Neural cell (in vitro differentiated cells): ENCODE measurements around the gene RASL12. TPM values are rescaled to one million over a fixed set of nuclear protein-coding genes. Genes with fewer than 3 reads are reported as not detected.

Experiments used
- H2AFZ ChIP-seq: fragments of 200-600, 300-800 bp; sonication (generic), shearing (Covaris generic); 2 replicates; pipeline ENCODE4 v1.6.0; 2014; ENCODE audit warnings: low read depth, mild to moderate bottlenecking, antibody characterized with exemption, low read length, moderate library complexity
- H3F3A ChIP-seq: fragments of 200-600 bp; shearing (Covaris generic); 2 replicates; pipeline ENCODE4 v1.6.1; 2016; ENCODE audit warnings: mild to moderate bottlenecking, moderate library complexity, mixed read lengths, antibody characterized with exemption, low read length; ENCODE audit not compliant: insufficient read depth, poor library complexity, severe bottlenecking
- H3K27ac ChIP-seq: fragments of 200-600, 300-800 bp; sonication (generic), shearing (Covaris generic); 2 replicates; pipeline ENCODE4 v1.5.1; 2014; ENCODE audit warnings: mild to moderate bottlenecking, low read length, moderate library complexity
- H3K27me3 ChIP-seq: fragments of 300-800, 200-600 bp; sonication (generic), shearing (Covaris generic); 2 replicates; pipeline ENCODE4 v1.6.0; 2014; ENCODE audit warnings: mild to moderate bottlenecking, low read depth, low read length, moderate library complexity; ENCODE audit not compliant: insufficient read depth
- H3K36me3 ChIP-seq: fragments of 300-800, 200-600 bp; sonication (generic), shearing (Covaris generic); 2 replicates; pipeline ENCODE4 v1.5.1; 2014; ENCODE audit warnings: mild to moderate bottlenecking, antibody characterized with exemption, low read length, moderate library complexity; ENCODE audit not compliant: insufficient read depth
- H3K4me2 ChIP-seq: fragments of 300-800, 200-600 bp; sonication (generic), shearing (Covaris generic); 2 replicates; pipeline ENCODE4 v1.6.0; 2014; ENCODE audit warnings: mild to moderate bottlenecking, low read length
- H3K4me3 ChIP-seq: fragments of 300-800, 200-600 bp; sonication (generic), shearing (Covaris generic); 2 replicates; pipeline ENCODE4 v1.5.1; 2014; ENCODE audit warnings: mild to moderate bottlenecking, low read length, moderate library complexity
- H3K79me2 ChIP-seq: fragments of 200-600 bp; shearing (Covaris generic); replicated peaks from 2 replicates; pipeline ENCODE4 v1.6.0; 2014; ENCODE audit warnings: mild to moderate bottlenecking, low read length, moderate library complexity; ENCODE audit not compliant: insufficient read depth
- H3K9ac ChIP-seq: fragments of 300-800, 200-600 bp; sonication (generic), shearing (Covaris generic); 2 replicates; pipeline ENCODE4 v1.6.1; 2016; ENCODE audit warnings: mild to moderate bottlenecking, low read length, mixed read lengths
- H3K9me2 ChIP-seq: fragments of 200-600 bp; shearing (Covaris generic); 2 replicates; pipeline ENCODE4 v1.6.1; 2016; ENCODE audit warnings: mild to moderate bottlenecking, low read length, mixed read lengths; ENCODE audit not compliant: insufficient read depth
- H3K9me3 ChIP-seq: fragments of 200-600, 300-800 bp; sonication (generic), shearing (Covaris generic); 2 replicates; pipeline ENCODE4 v1.6.1; 2016; ENCODE audit warnings: mild to moderate bottlenecking, mixed run types, low read length, moderate library complexity, mixed read lengths
- H4K20me1 ChIP-seq: fragments of 200-600 bp; shearing (Covaris generic); 2 replicates; pipeline ENCODE4 v1.6.1; 2016; ENCODE audit warnings: mild to moderate bottlenecking, mixed run types; ENCODE audit not compliant: insufficient read depth
- CTCF ChIP-seq: fragments of 450-650 bp; IDR thresholded peaks from 2 replicates; pipeline ENCODE4 v1.5.1; 2014; ENCODE audit warnings: antibody characterized with exemption, mild to moderate bottlenecking, moderate library complexity; ENCODE audit not compliant: poor library complexity, severe bottlenecking
- EP300 ChIP-seq: fragments of 450-650 bp; conservative IDR thresholded peaks from 2 replicates; pipeline ENCODE4 v1.6.1; 2014; ENCODE audit warnings: antibody characterized with exemption, mild to moderate bottlenecking, moderate library complexity; ENCODE audit not compliant: poor library complexity, severe bottlenecking
- EZH2 ChIP-seq: fragments of 200-600, 300-800 bp; shearing (Covaris generic), sonication (generic); IDR thresholded peaks from 2 replicates; pipeline ENCODE4 v1.6.1; 2014; ENCODE audit warnings: antibody characterized with exemption, low read length, borderline replicate concordance, mild to moderate bottlenecking; ENCODE audit not compliant: insufficient read depth, poor library complexity, severe bottlenecking
- MXI1 ChIP-seq: fragments of 450-650 bp; conservative IDR thresholded peaks from 2 replicates; pipeline ENCODE4 v1.6.1; 2014; ENCODE audit warnings: antibody characterized with exemption, mild to moderate bottlenecking; ENCODE audit not compliant: poor library complexity, severe bottlenecking
- POLR2AphosphoS5 ChIP-seq: IDR thresholded peaks from 2 replicates; pipeline ENCODE4 v1.6.1; 2012
- RAD21 ChIP-seq: fragments of 450-650 bp; conservative IDR thresholded peaks from 2 replicates; pipeline ENCODE4 v1.6.1; 2014; ENCODE audit warnings: antibody characterized with exemption, mild to moderate bottlenecking, moderate library complexity
- SMC3 ChIP-seq: fragments of 450-650 bp; conservative IDR thresholded peaks from 2 replicates; pipeline ENCODE4 v1.6.1; 2014; ENCODE audit warnings: antibody characterized with exemption, mild to moderate bottlenecking, moderate library complexity; ENCODE audit not compliant: poor library complexity
- TAF1 ChIP-seq: IDR thresholded peaks from 2 replicates; pipeline ENCODE4 v1.6.1; 2012; ENCODE audit warnings: low read depth
- polyA plus RNA-seq: library from polyadenylated mRNA; depleted of rRNA; stranded (reverse); fragments of >200 nt; gene quantifications from 2 replicates; pipeline ENCODE4 v1.2.3, GENCODE V29; 2014
- TF ChIP-seq, protein P1 (sequence below): IDR thresholded peaks from 2 replicates; pipeline ENCODE4 v1.6.1; 2012; ENCODE audit warnings: borderline replicate concordance

The RASL12 gene
- polyA plus RNA-seq, 1 donor from 2014 or later, result not detected

- no peaks in the 10 kb centered on the region for H4K20me1 ChIP-seq
- H3K4me3 ChIP-seq, result no peak overlapping the region
- no peaks in the 10 kb centered on the region for H3F3A ChIP-seq
- H3K79me2 ChIP-seq, result no peaks in the 10 kb centered on the region
- H3K9me2 ChIP-seq, result no peaks in the 10 kb centered on the region
- H3K9ac ChIP-seq, result no peak overlapping the region
- H3K27me3 ChIP-seq, result peaks cover 21% of the 10 kb centered on the region
- no peaks in the 10 kb centered on the region for H3K36me3 ChIP-seq
- no peak overlapping the region for H3K27ac ChIP-seq
- TF ChIP-seq RAD21 (no peak), MXI1 (no peak), EP300 (no peak), SMC3 (no peak), TAF1 (no peak), EZH2 (no peak), CTCF (no peak), POLR2AphosphoS5 (no peak)
- TF ChIP-seq, protein P1, sequence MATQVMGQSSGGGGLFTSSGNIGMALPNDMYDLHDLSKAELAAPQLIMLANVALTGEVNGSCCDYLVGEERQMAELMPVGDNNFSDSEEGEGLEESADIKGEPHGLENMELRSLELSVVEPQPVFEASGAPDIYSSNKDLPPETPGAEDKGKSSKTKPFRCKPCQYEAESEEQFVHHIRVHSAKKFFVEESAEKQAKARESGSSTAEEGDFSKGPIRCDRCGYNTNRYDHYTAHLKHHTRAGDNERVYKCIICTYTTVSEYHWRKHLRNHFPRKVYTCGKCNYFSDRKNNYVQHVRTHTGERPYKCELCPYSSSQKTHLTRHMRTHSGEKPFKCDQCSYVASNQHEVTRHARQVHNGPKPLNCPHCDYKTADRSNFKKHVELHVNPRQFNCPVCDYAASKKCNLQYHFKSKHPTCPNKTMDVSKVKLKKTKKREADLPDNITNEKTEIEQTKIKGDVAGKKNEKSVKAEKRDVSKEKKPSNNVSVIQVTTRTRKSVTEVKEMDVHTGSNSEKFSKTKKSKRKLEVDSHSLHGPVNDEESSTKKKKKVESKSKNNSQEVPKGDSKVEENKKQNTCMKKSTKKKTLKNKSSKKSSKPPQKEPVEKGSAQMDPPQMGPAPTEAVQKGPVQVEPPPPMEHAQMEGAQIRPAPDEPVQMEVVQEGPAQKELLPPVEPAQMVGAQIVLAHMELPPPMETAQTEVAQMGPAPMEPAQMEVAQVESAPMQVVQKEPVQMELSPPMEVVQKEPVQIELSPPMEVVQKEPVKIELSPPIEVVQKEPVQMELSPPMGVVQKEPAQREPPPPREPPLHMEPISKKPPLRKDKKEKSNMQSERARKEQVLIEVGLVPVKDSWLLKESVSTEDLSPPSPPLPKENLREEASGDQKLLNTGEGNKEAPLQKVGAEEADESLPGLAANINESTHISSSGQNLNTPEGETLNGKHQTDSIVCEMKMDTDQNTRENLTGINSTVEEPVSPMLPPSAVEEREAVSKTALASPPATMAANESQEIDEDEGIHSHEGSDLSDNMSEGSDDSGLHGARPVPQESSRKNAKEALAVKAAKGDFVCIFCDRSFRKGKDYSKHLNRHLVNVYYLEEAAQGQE, result no peak
- no peak overlapping the region for H3K4me2 ChIP-seq
- no peak overlapping the region for H2AFZ ChIP-seq
- no peaks in the 10 kb centered on the region for H3K9me3 ChIP-seq
These were observed 5.1 kb downstream of the RASL12 start for GRCh38 chr15:65062726-65063125.

DNA sequence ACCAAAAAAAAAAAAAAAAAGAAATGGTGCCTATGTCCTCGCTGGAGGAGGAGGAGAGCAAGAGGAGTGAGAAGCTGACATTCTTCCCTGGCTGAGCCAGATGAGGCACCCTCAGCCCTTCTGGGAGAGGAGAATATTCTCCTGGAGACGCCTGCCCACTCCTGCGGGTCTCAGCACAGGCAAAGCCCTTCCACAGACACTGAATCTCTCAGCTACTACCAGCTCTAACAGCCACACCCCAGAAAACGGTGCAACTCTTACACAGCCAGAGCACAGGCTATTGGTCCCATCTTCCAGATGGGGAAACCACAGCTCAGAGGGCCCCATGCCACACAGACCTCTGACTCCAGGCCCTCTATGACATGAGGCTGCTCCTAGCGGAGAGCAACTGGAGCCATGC lies 5.7 kb downstream of the RASL12 start:
- Histone ChIP-seq H3K27ac (no peak overlapping the region), H4K20me1 (no peaks in the 10 kb centered on the region)
- TF ChIP-seq SMC3, result no peak
- no peak for TF ChIP-seq RAD21
- TF ChIP-seq POLR2AphosphoS5, result no peak
- TF ChIP-seq, protein P1, result no peak
- no peak for TF ChIP-seq CTCF
- TF ChIP-seq EP300, result no peak

More for the DNA sequence above, 5.7 kb downstream of the RASL12 start:
- no peaks in the 10 kb centered on the region for H3K36me3 ChIP-seq
- no peaks in the 10 kb centered on the region for H3K9me2 ChIP-seq
- H3K4me2 ChIP-seq, result no peak overlapping the region
- H3K4me3 ChIP-seq, result no peak overlapping the region
- H2AFZ ChIP-seq, result no peak overlapping the region
- H3K79me2 ChIP-seq, result no peaks in the 10 kb centered on the region
- no peaks in the 10 kb centered on the region for H3F3A ChIP-seq
- H3K27me3 ChIP-seq, result peaks cover 15% of the 10 kb centered on the region
- H3K9ac ChIP-seq, result no peak overlapping the region
- H3K9me3 ChIP-seq, result no peaks in the 10 kb centered on the region
